Measurements from ENCODE around the gene MYCBPAP. TPM values are rescaled to one million over a fixed set of nuclear protein-coding genes. Genes with fewer than 3 reads are reported as not detected.

MYCBPAP gene
- total RNA-seq, 1 experiment from 2014 or later: 0.62 TPM

GRCh38 chr17:50511058-50511457 is 2.8 kb downstream of the MYCBPAP start:
- Histone ChIP-seq H3K4me3 (ENCODE audit: insufficient read depth, low read depth, low read length) (no peak overlapping the region), H3K36me3 (replicated peaks; ENCODE audit: control insufficient read depth, insufficient read depth, low read length) (no peaks in the 10 kb centered on the region), H3K27me3 (ENCODE audit: control insufficient read depth, insufficient read depth, low read length) (peaks cover 9% of the 10 kb centered on the region)
- DNase-seq: no peak

- H3K36me3 ChIP-seq (replicated peaks; ENCODE audit: control insufficient read depth, insufficient read depth, low read length): no peaks in the 10 kb centered on the region
- no peak overlapping the region for H3K4me3 ChIP-seq (ENCODE audit: insufficient read depth, low read depth, low read length)
- no peak for DNase-seq
- peaks cover 5% of the 10 kb centered on the region; the same call in 1 of the 2 replicates for H3K27me3 ChIP-seq (ENCODE audit: control insufficient read depth, insufficient read depth, low read length)
These were observed 5.3 kb downstream of the MYCBPAP start for GRCh38 chr17:50513495-50513894.

GRCh38 chr17:50514388-50514787 is 6.1 kb downstream of the MYCBPAP start:
- no peaks in the 10 kb centered on the region for H3K36me3 ChIP-seq (replicated peaks; ENCODE audit: control insufficient read depth, insufficient read depth, low read length)
- DNase-seq: no peak
- H3K27me3 ChIP-seq (ENCODE audit: control insufficient read depth, insufficient read depth, low read length): no peaks in the 10 kb centered on the region
- no peak overlapping the region for H3K4me3 ChIP-seq (ENCODE audit: insufficient read depth, low read depth, low read length)

GRCh38 chr17:50514936-50515702 is 6.9 kb downstream of the MYCBPAP start:
- DNase-seq: no peak
- no peak overlapping the region for H3K4me3 ChIP-seq (ENCODE audit: insufficient read depth, low read depth, low read length)
- no peaks in the 10 kb centered on the region for H3K36me3 ChIP-seq (replicated peaks; ENCODE audit: control insufficient read depth, insufficient read depth, low read length)
- no peaks in the 10 kb centered on the region for H3K27me3 ChIP-seq (ENCODE audit: control insufficient read depth, insufficient read depth, low read length)

- Histone ChIP-seq H3K27me3 (ENCODE audit: control insufficient read depth, insufficient read depth, low read length) (no peaks in the 10 kb centered on the region), H3K36me3 (replicated peaks; ENCODE audit: control insufficient read depth, insufficient read depth, low read length) (no peaks in the 10 kb centered on the region), H3K4me3 (ENCODE audit: insufficient read depth, low read depth, low read length) (no peak overlapping the region)
- DNase-seq: no peak
These were observed 8.8 kb downstream of the MYCBPAP start for GRCh38 chr17:50517011-50517410.

GRCh38 chr17:50517504-50518383 is 9.5 kb downstream of the MYCBPAP start:
- DNase-seq: no peak
- H3K36me3 ChIP-seq (replicated peaks; ENCODE audit: control insufficient read depth, insufficient read depth, low read length): no peaks in the 10 kb centered on the region
- no peaks in the 10 kb centered on the region for H3K27me3 ChIP-seq (ENCODE audit: control insufficient read depth, insufficient read depth, low read length)
- H3K4me3 ChIP-seq (ENCODE audit: insufficient read depth, low read depth, low read length): no peak overlapping the region

- DNase-seq: no peak
- H3K4me3 ChIP-seq (ENCODE audit: insufficient read depth, low read depth, low read length): no peak overlapping the region
- H3K36me3 ChIP-seq (replicated peaks; ENCODE audit: control insufficient read depth, insufficient read depth, low read length): no peaks in the 10 kb centered on the region
- no peaks in the 10 kb centered on the region for H3K27me3 ChIP-seq (ENCODE audit: control insufficient read depth, insufficient read depth, low read length)
These were observed 10.3 kb downstream of the MYCBPAP start for GRCh38 chr17:50518384-50519023.

- Histone ChIP-seq H3K36me3 (replicated peaks; ENCODE audit: control insufficient read depth, insufficient read depth, low read length) (no peaks in the 10 kb centered on the region), H3K4me3 (ENCODE audit: insufficient read depth, low read depth, low read length) (no peak overlapping the region), H3K27me3 (ENCODE audit: control insufficient read depth, insufficient read depth, low read length) (no peaks in the 10 kb centered on the region)
- DNase-seq: no peak
These were observed 11.0 kb downstream of the MYCBPAP start for GRCh38 chr17:50519141-50519834.

GRCh38 chr17:50520483-50520882 is 12.2 kb downstream of the MYCBPAP start:
- no peaks in the 10 kb centered on the region for H3K27me3 ChIP-seq (ENCODE audit: control insufficient read depth, insufficient read depth, low read length)
- H3K36me3 ChIP-seq (replicated peaks; ENCODE audit: control insufficient read depth, insufficient read depth, low read length): no peaks in the 10 kb centered on the region
- H3K4me3 ChIP-seq (ENCODE audit: insufficient read depth, low read depth, low read length): no peak overlapping the region
- DNase-seq: no peak

GRCh38 chr17:50521514-50521913 is 13.3 kb downstream of the MYCBPAP start:
- DNase-seq: no peak
- no peaks in the 10 kb centered on the region for H3K36me3 ChIP-seq (replicated peaks; ENCODE audit: control insufficient read depth, insufficient read depth, low read length)
- H3K27me3 ChIP-seq (ENCODE audit: control insufficient read depth, insufficient read depth, low read length): no peaks in the 10 kb centered on the region
- no peak overlapping the region for H3K4me3 ChIP-seq (ENCODE audit: insufficient read depth, low read depth, low read length)

- H3K27me3 ChIP-seq (ENCODE audit: control insufficient read depth, insufficient read depth, low read length): no peaks in the 10 kb centered on the region
- no peak overlapping the region for H3K4me3 ChIP-seq (ENCODE audit: insufficient read depth, low read depth, low read length)
- no peaks in the 10 kb centered on the region for H3K36me3 ChIP-seq (replicated peaks; ENCODE audit: control insufficient read depth, insufficient read depth, low read length)
- no peak for DNase-seq
These were observed 14.5 kb downstream of the MYCBPAP start for GRCh38 chr17:50522766-50523165.

GRCh38 chr17:50523208-50523607 is 15.0 kb downstream of the MYCBPAP start:
- no peak for DNase-seq
- no peaks in the 10 kb centered on the region for H3K27me3 ChIP-seq (ENCODE audit: control insufficient read depth, insufficient read depth, low read length)
- no peaks in the 10 kb centered on the region for H3K36me3 ChIP-seq (replicated peaks; ENCODE audit: control insufficient read depth, insufficient read depth, low read length)
- H3K4me3 ChIP-seq (ENCODE audit: insufficient read depth, low read depth, low read length): no peak overlapping the region

- DNase-seq: no peak
- Histone ChIP-seq H3K27me3 (ENCODE audit: control insufficient read depth, insufficient read depth, low read length) (no peaks in the 10 kb centered on the region), H3K4me3 (ENCODE audit: insufficient read depth, low read depth, low read length) (no peak overlapping the region), H3K36me3 (replicated peaks; ENCODE audit: control insufficient read depth, insufficient read depth, low read length) (no peaks in the 10 kb centered on the region)
These were observed 16.6 kb downstream of the MYCBPAP start for GRCh38 chr17:50524838-50525237.

GRCh38 chr17:50527155-50527762 is 19.0 kb downstream of the MYCBPAP start:
- H3K4me3 ChIP-seq (ENCODE audit: insufficient read depth, low read depth, low read length): no peak overlapping the region
- no peak for DNase-seq

More at GRCh38 chr17:50527155-50527762, 19.0 kb downstream of the MYCBPAP start:
- Histone ChIP-seq H3K36me3 (replicated peaks; ENCODE audit: control insufficient read depth, insufficient read depth, low read length) (no peaks in the 10 kb centered on the region), H3K27me3 (ENCODE audit: control insufficient read depth, insufficient read depth, low read length) (peaks cover 10% of the 10 kb centered on the region)
